ENCODE data around the gene OXSM.

OXSM gene

DNA sequence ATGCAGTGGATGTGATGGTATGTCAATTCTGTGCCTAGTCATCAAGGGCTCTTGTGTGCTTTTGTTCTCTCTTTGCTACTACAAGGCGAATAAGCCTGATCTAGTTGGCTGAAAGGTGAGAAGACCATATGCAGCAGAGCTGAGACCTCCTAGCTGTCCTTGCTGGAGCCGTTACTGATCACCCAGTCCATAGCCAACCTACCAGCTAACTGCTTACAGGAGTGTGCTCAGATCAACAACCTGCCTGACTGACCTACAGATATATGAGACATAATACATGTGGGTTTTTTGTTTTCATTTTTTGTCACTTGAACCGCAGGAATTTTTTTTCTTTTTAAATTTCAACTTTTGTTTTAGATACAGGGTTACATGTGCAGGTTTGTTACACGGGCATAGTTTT is 22.8 kb downstream of the OXSM start:
- no peak for DNase-seq

DNA sequence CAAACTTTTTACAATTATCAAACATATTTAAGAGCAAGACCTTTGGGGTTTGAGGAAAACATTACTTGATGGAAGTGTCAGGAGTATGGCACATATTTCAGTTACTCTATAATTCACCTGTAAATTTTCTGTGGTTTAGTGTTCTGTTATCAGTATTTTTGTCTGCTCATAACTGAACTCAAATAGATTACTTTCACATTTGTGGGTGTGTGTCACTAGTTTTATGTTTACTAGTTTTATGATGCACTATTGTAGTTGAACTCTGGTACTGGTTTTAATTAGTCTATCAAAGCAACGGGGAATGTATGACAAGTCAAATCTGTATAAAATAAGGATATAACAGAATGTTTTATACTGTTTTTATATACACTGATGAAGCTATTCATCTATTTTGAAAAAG is 27.2 kb downstream of the OXSM start:
- DNase-seq, result no peak

DNA sequence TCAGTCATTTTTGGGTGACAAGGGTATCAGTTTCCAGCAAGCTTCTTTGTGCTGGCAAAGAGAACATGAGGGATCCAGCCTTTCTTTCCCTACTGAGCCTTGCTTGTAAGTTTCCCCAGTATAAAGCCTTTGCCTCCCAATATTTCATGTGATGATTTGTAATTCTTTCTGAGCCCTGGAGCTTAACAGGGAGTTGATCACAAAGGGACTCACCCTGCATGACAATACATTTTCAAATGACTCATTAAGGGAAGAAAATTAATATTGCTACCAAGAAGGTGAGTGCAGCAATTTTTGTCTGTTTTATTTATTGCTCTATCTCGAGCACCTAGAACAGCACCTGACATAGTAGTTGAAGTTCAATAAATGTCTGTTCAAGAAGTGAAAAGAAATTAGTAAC is 27.7 kb downstream of the OXSM start:
- no peak for DNase-seq

DNA sequence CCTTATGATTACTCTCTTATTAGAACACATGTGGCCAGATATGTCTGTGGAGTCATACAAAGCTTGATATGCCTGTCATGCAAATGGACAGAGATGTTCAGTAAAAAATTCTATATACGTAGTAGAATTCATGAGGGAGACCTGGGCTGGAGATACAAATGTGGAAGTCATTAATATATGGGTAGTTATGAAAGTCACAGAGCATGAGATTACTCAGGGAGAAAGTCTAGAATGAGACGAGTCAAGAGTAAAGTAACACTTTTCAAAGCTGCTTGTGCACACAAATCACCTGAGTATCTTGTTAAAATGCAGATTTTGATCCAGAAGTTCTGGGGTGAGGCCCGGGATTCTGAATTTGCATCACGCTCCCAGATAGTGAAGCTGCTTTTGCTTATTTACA is 28.4 kb downstream of the OXSM start:
- DNase-seq, result no peak

DNA sequence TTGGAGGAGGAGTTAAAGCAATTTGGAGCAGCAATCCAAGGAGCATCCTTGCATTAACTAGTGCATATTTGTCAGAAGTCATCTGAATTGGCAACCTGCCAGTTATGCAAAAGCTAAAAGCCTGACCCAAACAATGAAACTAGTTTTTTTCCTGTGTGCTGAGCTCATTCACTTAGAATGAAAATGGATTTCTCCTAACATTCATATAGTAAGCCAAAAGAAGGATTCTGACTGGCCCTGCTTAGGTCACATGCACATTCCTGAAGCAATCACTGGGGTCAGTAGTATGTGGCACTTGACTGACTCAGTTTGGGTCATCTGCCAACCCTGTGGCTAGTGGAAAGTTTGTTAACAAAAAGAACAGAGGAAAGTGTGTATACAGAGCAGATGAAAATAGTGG is 30.5 kb downstream of the OXSM start:
- no peak for DNase-seq

DNA sequence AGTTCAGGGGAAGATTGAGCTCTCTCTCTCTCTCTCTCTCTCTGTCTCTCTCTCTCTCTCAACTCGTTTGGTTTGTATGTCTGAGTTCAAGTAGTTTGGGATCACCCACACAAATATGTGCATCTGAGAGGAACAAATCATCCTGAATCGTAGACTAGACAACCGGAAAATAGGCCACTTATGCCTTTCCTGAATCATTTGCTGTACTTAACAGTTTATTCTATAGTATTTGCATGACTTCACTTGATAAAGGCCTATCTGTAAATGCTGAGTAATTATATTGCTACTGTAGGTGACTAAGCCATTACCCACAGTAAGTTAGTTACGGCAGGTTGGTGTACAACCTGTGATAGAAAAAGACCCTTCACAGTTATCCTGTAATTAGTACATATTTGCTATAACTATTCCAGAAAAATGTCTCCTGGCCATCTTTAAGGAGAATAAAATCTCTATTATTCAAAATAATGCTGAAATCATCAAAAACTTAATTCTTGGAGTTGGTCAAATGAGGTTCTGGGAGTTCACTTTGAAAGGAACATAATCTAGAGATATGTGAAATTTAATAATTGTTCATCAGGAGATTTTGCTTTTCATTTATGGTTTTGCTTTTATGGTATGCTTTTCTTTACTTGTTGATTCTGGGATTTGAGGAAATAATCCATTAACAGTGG is 31.1 kb downstream of the OXSM start:
- DNase-seq, result no peak

DNA sequence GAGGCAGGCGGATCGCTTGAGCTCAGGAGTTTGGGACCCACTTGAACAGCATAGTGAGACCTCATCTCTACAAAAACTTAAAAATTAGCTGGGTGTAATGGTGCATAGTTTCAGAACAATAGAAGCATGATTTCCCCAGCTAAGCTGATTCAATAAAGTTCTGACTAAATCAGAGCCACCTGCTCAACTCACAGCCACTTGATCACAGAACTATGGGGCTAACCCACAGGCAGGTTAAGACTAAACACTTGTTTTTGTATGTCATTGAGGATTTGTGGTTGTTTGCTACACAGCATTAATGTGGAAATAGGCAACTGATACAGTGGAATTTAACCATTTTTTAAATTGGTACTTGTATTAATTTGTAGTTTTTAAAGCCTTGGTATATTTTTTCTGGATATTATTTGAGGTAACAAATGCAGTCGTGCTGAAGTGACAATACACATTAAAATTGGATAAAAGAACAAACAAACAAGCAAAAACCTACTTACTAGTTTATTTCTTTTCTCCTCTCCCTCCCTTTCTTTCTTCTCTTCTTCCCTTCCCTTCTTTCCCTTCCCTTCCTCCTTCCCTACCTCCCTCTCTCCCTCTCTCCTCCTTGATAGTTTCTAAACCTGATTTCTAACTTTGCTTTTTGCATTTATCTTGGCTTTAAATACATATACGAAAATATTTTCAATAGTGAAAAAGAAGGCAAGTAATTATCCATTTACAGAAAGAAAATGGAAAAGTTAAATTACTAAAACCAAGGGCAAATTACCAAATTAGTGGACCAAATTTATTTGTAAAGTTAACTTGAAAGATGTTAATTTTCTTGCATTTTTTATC is 32.1 kb downstream of the OXSM start:
- DNase-seq, result no peak

DNA sequence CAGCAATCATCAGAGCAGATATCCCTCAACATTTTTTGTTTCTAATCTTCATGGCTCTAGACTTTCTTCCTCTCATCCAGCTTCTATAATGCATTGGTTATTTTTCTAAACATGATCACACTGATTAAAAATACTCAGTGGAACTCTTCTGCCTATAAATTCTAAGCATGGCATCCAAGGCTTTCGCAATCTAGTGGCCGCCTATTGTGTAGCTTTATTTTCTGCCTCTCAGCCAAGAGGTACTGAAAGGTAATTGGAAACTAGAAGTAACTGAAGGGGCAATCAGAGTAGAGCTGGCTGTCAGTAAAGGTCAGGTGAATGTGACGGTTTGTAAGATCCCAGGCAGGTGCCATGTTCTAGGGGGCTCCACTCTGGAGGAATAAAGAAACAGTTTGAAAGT is 33.4 kb downstream of the OXSM start:
- no peak for DNase-seq

DNA sequence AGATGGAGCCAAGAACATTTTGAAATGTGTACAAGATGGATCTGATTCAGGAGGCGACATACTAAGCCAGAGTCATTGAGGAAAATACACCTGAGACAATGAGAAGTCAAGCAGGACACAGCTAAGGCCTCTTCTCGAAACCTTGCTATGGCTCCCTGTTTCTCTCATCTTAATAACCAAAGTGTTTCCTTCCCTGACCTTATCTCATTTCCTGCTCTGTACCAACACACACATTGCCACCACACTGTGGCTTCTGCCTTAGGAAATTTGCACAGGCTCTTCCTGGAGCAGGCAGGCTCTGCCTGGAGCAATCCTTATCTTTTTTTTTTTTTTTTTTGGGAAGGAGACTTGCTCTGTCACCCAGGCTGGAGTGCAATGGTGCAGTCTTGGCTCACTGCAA is 36.6 kb downstream of the OXSM start:
- DNase-seq, result no peak

DNA sequence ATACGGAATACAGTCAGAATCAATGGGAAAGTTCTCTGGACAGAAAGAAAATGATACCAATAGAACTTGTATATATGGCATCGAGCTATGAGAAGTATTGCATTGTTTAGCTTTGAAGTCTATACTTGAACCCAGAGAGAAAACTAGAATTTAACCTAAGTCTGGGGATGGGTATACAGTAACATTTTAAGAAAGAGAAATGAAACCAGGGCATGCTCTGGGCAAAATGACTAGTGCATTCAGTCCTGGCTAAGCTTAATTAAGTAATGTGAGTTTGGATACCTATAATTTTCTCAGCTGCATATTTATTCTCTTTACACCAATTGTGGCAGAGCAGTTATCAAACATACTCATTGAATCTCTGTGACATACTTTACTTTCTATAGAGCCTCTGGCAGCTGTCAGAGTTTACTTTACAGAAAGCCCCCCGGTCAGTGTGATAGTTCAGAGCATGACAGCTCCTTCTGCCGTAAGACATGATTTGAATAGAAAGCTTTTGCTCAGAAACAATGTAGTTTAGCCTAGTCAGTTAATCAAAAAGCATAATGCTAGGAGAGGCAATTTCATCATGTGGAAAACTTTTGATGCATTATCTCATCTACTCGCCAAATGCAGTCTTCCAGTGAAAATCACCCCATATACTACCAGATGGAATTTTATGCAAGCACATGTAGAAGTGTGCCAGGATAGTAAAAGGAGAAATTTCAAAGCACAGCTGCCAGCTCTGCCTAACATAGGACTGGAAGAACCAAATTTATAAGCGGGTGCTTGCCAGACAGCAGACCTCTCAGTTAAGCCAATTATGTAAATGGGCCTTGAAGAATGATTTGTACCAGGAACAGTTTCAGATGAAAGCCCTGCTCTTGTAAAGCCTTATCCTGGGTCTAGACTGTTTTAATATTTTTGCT is 40.7 kb downstream of the OXSM start:
- no peak for DNase-seq

DNA sequence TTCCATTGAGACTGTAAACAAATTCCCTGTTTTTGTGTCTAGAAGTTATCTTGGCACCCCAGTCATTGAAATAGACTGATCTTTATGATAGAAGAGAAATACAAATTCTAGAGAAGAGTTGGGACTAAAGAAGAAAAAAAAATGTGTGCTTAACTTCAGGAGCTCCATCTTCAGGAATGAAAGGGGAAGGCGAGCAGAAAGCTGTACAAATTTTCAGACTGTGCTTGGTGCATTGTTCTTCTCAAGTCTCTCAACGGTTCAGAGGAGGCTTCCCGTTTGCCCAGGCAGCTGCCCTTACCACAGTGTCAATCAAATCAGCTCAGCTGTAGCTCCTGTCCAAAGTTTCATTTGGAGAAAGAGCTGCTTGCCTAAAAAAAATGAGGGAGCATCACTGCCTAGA is 41.7 kb downstream of the OXSM start:
- DNase-seq, result no peak

DNA sequence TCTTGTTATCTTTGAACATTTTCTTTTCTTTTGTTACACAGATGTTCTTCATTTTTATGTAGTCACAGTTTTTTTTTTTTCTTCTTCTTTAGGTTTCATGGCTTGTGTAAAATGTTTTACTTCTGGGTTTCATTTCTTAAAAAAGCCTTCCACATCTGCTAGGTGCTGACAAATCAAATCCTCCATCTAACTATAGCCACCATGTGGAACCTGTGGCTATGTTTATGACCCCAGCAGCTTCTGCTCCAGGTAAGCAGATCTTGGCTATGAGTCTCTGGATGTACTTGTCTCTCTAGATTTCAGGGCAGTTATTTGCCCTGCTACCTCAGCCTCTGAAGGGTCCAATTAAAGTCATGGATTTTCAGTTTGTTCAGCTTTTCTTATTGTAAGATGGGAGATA is 44.5 kb downstream of the OXSM start:
- no peak for DNase-seq

DNA sequence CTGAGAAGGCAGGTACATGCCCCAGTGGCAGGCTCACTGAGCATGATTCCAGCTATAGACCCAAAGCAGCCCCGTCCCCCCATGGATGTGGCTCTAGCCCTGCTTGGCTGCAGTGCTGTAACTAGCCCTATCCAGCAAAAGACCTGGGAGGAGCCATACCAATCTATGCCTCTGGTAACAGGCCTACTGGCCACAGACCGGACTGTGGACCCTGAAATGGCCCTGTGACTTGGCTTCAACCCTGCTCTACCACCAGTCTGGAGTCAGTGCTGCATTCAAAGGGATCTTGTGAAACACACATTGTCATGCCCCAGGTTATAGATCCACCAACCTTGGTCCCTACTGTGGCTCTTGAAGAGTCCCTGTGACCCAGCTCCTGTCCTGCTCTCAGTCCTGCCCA is 46.7 kb downstream of the OXSM start:
- DNase-seq, result no peak

DNA sequence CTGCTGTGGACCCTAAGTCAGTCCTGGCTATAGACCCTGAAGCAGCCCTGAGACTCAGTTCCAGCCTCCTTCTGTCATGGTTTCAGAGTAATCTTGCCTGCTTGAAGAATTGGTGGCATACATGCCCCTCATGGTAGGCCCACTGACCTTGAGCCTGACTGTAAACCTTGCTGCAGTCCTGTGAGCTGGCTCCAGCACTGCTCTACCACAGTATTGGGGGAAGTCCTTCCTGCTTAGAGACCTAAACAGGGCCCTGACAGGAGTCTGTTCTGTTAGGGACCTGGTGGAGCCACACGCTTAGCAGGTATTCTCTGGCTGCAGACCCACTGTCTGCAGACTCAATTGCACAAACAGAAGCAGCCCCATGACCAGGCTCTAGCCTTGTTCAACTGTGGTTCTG is 47.1 kb downstream of the OXSM start:
- DNase-seq, result no peak

DNA sequence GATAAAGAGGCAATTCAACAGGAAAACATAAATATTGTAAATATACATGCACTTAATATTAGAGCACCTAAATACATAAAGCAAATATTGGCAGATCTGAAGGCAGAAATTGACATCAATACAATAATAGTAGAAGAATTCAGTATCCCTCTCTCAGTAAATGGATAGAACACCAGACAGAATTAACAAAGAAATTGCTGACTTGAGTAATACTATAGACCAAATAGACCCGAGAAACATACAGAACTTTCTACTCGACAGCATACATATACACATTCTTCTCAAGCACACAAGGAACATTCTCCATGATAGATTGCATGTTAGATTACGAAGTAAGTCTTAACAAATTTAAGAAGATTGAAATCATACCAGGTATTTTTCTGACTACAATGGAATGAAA is 50.2 kb downstream of the OXSM start:
- no peak for DNase-seq

DNA sequence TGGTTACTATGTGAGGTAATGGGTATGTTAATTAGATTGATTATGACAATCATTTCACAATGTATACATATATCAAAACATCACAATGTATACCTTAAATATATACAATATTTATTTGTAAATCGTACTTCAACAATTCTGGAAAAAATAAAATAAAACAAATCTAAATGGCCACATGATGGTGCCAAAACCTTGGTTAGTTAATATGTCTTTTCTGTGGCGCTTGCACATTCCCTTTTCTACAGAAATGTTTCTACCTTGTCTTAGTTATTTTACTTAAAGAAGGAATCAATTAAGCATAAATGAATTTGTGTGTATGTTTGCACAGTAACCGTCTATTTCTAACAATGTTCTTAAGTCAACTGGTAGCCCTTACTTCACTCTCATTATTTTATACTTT is 53.4 kb downstream of the OXSM start:
- no peak for DNase-seq
